ENCODE data around the gene PDPR.
"Not testable (repeated sequence)": the region's sequence is repeated elsewhere in the genome, so short reads cannot be mapped to it uniquely, and the experiment has no call there.

The PDPR gene

DNA sequence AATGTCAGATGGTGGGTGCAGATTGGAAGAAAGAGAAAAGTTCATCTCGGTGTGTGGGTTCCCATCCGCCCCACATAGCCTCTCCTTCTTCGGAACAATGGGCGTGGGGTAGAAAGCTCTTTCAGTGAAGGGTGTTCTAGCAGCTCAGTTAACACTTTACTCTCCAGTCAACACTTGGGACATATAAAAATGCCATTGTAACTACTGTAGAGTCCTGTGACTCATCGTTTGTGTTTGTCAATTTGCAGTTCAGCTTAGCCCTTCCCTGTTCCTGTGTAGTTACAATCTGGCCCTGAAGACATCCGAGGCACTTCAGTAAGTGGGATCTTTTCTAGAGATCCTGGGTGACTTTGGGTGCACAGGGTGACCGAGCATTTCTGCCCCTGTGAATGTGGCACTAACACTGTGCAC lies 47.9 kb downstream of the PDPR start:
- no peak for DNase-seq (ENCODE audit: low spot score)

DNA sequence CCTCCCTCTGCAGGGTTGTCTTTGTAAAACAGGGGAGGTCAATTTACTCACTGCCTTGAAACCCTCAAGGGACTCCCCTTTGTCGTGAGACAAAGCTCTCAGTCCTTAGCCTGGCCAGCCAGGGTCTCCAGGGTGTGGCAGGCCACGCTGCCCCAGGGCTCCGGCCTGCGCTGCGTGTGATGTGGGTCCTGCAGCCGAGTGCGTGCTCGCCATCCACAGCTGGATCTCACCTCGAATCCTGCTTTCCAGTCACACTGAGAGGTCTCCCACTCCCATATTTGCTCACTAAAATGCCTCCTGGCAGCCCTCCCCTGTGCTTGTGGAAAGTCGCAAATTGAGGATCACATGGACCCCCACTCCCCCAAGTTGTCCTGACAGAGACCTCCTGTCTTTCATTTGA lies 49.5 kb downstream of the PDPR start:
- no peak for DNase-seq (ENCODE audit: low spot score)

DNA sequence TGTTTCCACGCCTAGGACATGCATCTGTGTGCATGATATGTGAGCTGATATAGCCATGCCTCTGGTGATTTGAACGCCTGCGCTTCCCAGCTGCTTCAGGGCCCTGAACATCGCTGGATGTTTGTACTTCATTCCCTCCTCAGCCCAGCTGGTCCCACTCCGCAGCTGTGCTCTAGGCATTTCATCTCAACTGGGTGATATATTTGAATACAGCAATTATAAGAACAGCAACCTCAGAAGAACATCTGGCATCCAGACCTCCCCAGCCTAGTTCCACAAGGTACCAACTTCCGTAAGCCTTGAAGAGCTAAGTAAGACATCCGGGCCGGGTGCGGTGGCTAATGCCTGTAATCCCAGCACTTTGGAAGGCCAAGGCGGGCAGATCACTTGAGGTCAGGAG lies 52.6 kb downstream of the PDPR start:
- not testable (repeated sequence) for DNase-seq (ENCODE audit: low spot score)

DNA sequence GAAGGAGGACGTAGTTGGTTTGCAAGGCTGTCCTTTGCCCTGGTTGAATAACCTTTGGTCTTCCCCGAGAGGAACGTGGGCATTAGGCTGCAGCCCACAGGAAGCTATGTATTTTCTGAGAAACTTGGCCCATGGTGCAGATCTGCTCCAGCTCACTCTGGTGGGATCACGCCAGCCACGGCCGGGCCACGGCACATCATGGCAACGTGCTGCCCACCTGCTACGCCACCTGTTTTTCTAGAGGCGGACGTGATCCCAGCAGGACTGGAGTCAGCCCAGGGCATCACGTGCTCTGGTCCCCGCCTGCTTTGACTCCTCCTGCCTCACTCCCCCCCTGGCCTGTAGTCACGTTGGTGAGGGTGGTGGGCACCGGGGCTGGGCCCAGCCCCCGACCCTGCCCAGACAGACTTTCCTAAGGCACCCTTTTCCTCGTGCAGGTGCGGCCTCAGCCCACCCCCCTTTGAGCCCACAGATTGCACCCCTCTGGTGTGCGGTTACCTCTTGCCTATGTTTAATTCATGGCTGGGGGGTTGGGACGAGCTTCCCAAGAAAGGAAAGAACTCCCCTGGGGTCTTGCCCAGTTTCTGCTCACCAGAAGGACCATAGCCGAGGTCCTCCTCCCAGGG lies 59.2 kb downstream of the PDPR start, which contains the start of gene CLEC18C:
Gene CLEC18C (plus strand): TSS at position 576 of the 626 bp plus-strand sequence. CDS start 492 bp downstream, outside the sequence.
- not testable (repeated sequence) for DNase-seq (ENCODE audit: low spot score)

DNA sequence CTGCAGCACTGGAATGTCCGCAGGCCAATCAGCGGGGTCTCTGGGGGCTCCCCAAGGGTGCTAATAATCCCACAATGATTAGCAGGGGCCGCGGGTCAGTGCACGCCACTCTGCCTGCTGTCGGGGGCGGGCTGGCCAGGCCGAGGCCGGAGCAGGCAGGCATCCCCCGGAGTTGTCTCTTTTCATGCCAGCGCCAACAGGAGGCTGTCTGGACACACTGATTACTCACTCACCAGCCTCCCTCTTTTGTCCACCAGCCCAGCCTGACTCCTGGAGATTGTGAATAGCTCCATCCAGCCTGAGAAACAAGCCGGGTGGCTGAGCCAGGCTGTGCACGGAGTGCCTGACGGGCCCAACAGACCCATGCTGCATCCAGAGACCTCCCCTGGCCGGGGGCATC lies 59.8 kb downstream of the PDPR start:
- not testable (repeated sequence) for DNase-seq (ENCODE audit: low spot score)

DNA sequence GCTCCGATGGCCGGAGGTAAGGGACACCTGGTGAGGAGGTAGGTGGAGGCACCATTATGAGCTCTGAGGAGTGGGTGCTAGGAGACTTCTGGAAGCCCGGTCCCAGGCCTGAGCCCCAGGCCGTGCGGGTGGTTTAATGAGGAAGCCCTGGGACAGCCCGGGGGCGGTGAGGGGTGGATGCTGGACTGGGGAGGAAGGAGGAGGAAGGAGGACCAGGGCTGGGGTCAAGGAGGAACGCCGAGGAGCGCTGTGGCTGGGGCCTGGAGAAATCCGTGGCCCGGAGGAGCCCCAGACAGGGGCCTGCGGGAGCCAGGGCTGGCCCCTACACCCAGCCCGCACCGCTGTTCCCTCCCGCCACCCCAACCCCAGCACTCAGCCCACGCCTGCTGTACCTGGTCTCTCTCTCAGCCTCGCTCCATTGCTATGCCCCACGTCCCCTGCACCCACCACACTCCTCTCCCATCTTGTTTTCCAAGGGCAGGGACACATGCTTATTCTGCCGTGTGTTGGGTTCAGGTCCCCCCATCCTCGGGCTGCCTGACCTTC lies 60.3 kb downstream of the PDPR start:
- DNase-seq (ENCODE audit: low spot score): not testable (repeated sequence)

DNA sequence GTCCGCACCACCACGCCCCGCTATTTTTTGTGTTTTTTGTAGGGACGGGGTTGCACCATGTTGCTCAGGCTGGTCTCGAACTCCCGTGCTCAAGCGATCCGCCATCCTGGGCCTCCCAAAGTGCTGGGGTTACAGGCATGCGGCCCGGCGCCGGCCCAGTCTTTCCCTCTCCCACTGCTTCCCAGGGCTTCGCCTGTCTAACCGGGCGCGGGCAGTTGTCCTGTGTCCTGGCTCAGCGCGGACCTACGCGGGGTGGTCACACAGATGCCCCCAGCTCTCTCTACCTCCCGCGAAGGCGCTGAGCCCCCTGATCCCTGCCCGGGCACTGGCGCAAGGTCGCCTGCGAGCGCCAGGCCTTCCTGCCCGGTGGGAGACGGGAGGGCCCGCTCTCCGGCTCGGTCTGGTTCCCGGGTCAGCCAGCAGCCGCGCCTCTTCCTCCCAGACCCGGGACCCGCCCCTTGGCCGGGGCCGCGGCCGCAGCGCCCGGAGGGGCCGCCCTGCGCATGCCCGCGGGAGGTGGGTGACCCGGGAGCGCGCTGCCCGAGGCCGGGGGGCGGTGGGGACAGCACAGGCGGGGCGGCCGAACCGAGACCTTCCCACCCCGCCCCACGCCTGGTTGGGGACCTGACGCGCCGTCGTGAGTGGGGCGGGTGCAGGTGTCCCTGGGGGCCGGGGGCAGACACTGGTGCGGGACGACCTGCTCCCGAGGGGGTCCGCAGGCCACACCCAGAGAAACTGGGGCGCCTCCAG lies 73.9 kb downstream of the PDPR start:
- DNase-seq (ENCODE audit: low spot score): not testable (repeated sequence)

DNA sequence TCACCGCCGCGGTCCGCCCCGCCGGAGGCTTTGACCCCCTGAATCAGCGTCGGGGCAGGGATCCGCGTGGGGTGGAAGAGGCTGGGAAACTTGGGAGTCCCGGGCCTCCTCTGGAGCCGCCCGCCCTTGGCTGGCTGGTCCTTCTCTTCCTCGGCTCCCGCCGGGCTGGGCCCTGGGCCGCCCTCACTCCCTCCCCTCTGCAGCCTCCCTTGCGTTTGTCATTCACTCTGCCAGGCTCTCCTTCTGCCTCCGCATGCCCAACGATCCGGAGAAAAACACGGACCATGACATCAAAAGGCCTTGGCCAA lies 74.4 kb downstream of the PDPR start:
- not testable (repeated sequence) for DNase-seq (ENCODE audit: low spot score)

DNA sequence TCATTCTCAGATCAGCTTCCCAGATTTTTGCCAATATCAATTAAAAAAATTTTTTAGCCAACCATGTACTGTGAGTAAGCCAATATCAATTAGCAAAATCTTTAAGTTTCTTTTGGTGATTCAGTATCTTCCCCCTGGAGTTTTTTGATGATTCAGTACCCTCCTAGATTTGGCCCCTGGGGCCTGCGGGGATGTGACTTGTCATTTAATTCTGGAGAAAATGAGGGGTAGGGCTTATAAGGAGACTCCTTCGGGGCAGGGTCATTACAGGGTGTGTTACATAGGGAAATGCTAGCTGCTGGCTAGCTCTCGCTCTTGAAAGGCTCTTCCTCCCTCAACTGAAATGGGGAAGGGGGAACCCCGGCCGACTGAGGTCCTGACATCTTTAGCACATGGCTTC lies 76.4 kb downstream of the PDPR start:
- not testable (repeated sequence) for DNase-seq (ENCODE audit: low spot score)

DNA sequence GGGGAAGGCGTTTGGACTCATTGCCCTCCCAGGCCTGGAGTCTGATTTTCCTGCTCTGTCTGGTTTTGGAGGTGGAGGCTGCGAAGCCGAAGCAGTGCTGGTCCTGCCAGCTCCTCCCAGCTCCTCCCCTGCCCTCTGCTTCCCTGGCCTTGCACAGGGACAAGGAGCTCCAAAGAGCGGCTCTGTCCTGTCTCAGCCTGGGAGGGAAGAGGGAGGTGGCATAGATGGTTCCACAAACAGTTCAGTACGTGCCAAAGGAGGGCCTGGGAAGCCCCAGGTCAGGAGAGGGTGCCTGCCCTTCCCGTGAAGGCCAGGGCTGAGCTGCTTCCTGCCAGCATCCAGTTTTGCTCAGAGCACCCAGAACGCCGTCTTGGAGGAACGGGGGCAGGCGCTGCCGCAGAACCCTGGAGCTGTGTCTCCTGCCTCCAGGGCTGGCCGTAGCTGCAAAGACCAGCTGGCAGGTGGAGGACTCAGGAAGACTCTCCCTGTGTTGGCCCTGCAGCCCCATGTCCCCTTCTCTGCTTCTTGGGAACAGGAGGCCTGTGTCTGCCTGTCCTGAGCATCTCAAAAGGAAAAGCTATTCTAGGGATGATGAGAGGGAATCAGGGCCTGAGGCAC lies 82.7 kb downstream of the PDPR start:
- DNase-seq (ENCODE audit: low spot score): not testable (repeated sequence)

DNA sequence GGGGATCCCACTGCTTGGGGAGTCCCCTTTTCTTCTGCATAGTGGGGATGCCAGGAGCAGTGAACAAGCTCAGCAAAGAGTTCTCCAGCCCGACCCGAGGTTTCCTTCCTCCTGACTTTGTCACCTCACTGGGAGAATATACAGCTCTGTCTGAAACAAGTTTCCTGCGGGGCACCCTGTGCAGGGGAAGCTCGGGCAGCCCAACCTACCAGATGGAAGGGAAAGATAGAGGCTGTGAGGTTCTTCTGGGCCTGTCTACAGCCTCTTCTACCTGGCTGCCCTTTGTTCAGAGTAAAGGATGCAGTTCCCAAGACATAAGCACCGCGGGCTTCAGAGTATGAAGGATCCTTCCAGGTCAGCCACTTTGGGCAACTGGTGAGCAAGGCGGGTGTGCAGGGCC lies 83.5 kb downstream of the PDPR start:
- DNase-seq (ENCODE audit: low spot score): not testable (repeated sequence)

DNA sequence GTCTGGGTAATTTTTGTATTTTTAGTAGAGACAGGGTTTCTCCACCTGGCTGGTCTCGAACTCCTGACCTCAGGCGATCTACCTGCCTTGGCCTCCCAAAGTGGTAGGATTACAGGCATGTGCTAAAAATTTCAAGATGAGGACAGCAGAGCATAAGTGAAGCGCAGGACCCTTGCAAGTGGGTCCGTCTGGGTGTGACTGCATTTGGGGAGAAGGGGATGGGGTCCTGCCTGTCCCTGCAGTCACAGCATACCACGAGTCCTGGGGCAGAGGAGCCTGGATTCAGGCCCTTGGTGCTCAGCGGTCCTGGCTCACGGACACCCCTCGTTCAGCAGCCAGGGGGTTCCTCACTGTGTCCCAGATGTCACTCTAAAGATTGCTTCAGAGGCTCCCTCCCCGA lies 84.1 kb downstream of the PDPR start:
- not testable (repeated sequence) for DNase-seq (ENCODE audit: low spot score)

DNA sequence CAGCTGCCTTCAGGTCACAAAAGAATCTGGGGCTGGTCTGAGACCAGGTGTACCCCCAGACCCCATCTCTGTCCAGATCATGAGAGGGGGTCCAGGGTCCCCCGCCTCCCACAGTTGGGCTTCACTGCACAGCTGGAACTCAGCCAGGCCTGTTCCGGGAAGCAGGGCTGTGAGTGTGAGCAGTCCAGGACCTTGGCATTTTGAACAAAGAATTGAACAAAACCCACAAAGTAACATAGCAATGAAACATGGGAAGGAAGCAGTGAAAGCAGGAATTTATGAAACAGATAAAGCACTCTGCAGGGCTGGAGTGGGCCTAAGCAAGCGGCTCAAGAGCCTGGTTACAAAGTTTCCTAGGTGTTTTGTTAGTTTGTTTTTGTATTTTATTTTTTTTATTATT lies 84.5 kb downstream of the PDPR start:
- DNase-seq (ENCODE audit: low spot score): not testable (repeated sequence)

DNA sequence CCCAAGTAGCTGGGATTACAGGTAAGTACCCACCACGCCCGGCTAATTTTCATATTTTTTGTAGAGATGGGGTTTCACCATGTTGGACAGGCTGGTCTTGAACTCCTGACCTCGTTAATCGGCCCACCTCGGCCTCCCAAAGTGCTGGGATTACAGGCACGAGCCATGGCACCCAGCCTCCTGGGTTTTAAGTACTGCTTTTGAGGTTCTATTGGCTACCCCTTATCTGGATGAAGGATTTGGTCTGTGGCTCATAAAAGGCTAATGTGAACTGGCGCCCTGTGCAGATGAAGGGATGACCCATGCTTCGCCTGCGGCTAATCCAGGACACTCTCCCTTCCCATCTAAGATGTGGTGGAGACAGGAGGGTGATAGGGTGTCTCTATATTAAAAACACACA lies 85.0 kb downstream of the PDPR start:
- DNase-seq (ENCODE audit: low spot score): not testable (repeated sequence)

DNA sequence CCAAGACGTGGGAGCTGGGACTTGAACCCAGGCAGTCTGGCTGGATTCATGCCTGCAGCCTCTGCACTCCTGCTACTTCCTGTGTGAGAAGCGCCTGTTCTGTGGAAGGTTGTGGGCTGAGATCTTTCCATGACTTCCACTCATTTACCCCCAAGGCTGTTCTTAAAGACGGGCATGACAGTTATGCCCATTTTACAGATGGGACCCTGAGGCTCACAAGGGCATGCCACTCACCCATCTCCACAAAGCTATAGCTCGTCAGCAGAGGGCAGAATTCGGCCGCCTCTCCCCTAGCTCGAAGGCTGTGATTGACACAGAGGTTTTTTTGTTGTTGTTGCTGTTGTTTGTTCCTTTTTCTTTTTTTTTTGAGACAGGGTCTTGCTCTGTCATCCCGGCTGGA lies 85.9 kb downstream of the PDPR start:
- not testable (repeated sequence) for DNase-seq (ENCODE audit: low spot score)

DNA sequence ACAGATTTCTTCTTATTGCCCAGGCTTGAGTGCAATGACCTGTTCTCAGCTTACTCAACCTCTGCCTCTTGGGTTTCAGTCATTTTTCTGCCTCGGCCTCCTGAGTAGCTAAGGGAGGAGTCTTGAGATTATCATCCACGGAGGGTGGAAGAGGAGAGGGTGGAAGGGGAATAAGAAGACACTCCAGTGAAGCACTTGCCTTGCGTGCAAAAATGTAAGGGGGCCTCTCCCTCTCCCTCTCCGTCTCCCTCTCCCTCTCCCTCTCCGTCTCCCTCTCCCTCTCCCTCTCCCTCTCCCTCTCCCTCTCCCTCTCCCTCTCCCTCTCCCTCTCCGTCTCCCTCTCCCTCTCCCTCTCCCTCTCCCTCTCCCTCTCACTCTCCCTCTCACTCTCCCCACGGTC lies 89.4 kb downstream of the PDPR start:
- not testable (repeated sequence) for DNase-seq (ENCODE audit: low spot score)

DNA sequence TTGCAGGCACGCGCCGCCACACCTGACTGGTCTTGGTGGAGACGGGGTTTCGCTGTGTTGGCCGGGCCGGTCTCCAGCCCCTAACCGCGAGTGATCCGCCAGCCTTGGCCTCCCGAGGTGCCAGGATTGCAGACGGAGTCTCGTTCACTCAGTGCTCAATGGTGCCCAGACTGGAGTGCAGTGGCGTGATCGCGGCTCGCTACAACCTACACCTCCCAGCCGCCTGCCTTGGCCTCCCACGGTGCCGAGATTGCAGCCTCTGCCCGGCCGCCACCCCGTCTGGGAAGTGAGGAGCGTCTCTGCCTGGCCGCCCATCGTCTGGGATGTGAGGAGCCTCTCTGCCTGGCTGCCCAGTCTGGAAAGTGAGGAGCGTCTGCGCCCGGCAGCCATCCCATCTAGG lies 89.9 kb downstream of the PDPR start:
- DNase-seq (ENCODE audit: low spot score): not testable (repeated sequence)

DNA sequence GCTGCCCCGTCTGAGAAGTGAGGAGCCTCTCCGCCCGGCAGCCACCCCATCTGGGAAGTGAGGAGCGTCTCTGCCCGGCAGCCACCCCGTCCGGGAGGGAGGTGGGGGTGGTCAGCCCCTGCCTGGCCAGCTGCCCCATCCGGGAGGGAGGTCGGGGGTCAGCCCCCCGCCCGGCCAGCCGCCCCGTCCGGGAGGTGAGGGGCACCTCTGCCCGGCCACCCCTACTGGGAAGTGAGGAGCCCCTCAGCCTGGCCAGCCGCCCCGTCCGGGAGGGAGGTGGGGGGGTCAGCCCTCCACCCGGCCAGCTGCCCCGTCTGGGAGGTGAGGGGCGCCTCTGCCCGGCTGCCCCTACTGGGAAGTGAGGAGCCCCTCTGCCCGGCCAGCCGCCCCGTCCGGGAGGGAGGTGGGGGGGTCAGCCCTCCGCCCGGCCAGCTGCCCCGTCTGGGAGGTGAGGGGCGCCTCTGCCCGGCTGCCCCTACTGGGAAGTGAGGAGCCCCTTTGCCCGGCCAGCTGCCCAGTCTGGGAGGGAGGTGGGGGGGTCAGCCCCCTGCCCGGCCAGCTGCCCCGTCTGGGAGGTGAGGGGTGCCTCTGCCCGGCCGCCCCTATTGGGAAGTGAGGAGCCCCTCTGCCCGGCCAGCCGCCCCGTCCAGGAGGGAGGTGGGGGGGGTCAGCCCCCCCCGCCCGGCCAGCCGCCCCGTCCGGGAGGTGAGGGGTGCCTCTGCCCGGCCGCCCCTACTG lies 90.7 kb downstream of the PDPR start:
- DNase-seq (ENCODE audit: low spot score): not testable (repeated sequence)

DNA sequence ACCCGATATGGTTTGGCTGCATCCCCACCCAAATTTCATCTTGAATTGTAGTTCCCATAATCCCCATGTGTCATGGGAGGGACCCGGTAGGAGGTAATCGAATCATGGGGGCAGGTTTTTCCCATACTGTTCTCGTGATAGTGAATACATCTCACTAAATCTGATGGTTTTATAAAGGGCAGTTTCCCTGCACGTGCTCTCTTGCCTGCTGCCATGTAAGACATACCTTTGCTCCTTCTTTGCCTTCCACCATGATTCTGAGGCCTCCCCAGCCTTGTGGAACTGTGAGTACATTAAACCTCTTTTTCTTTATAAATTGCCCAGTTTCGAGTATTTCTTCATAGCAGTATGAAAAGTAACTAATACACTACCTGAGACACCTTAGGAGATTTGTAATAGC lies 92.2 kb downstream of the PDPR start:
- not testable (repeated sequence) for DNase-seq (ENCODE audit: low spot score)

Measured in activated CD4-positive, alpha-beta T cell treated with anti-CD3 and anti-CD28 coated beads, Interleukin-2, Interleukin-4, amounts not matched to agents 100 ng/mL and 50 ng/mL, durations not matched to agents 16 hours and 8 hours (primary cell).